HepG2 (cell line): ENCODE data around the gene NEK11. TPM values are rescaled to one million over a fixed set of nuclear protein-coding genes. Genes with fewer than 3 reads are reported as not detected.

ENCODE experiments used
- AHDC1 ChIP-seq: sonication (generic); formaldehyde crosslinking; IDR thresholded peaks from 2 replicates; pipeline ENCODE4 v1.5.1; 2020; ENCODE audit warnings: mild to moderate bottlenecking, missing genetic modification reagents, borderline replicate concordance
- ATM ChIP-seq: fragments of 450-650 bp; IDR thresholded peaks from 2 replicates; pipeline ENCODE4 v1.7.1; 2017; ENCODE audit warnings: mild to moderate bottlenecking, borderline replicate concordance
- GATA4 ChIP-seq: sonication (generic); IDR thresholded peaks from 2 replicates; pipeline ENCODE4 v1.6.1; 2016; ENCODE audit warnings: antibody characterized with exemption, low read depth, borderline replicate concordance
- GZF1 ChIP-seq: sonication (generic); formaldehyde crosslinking; IDR thresholded peaks from 2 replicates; pipeline ENCODE4 v1.5.1; 2020; ENCODE audit warnings: mild to moderate bottlenecking, missing genetic modification reagents
- HINFP ChIP-seq: sonication (generic); formaldehyde crosslinking; IDR thresholded peaks from 2 replicates; pipeline ENCODE4 v1.4.0; 2020; ENCODE audit warnings: low read depth, mild to moderate bottlenecking, missing genetic modification reagents
- HNF4A ChIP-seq: sonication (generic); formaldehyde crosslinking; IDR thresholded peaks from 2 replicates; pipeline ENCODE4 v1.4.0; 2020; ENCODE audit warnings: missing genetic modification reagents
- HNRNPUL1 ChIP-seq: fragments of 200-400 bp; formaldehyde crosslinking; IDR thresholded peaks from 2 replicates; pipeline ENCODE4 v1.6.1; 2017; ENCODE audit warnings: low read depth, mild to moderate bottlenecking, low read length, moderate library complexity
- IRF9 ChIP-seq: sonication (generic); formaldehyde crosslinking; IDR thresholded peaks from 2 replicates; pipeline ENCODE4 v1.8.0; 2022; ENCODE audit warnings: missing genetic modification reagents, mild to moderate bottlenecking, borderline replicate concordance
- IRX3 ChIP-seq: sonication (generic); formaldehyde crosslinking; IDR thresholded peaks from 2 replicates; pipeline ENCODE4 v1.8.1; 2023; ENCODE audit warnings: mild to moderate bottlenecking, low read depth, missing genetic modification reagents, borderline replicate concordance
- KDM5A ChIP-seq: fragments of 200-600 bp; sonication (generic); IDR thresholded peaks from 2 replicates; pipeline ENCODE4 v1.7.0; 2018; ENCODE audit warnings: antibody characterized with exemption, mild to moderate bottlenecking, low read length, borderline replicate concordance
- MAFG ChIP-seq: sonication (generic); formaldehyde crosslinking; IDR thresholded peaks from 2 replicates; pipeline ENCODE4 v1.5.1; 2020; ENCODE audit warnings: mild to moderate bottlenecking, missing genetic modification reagents
- MED1 ChIP-seq: sonication (generic); formaldehyde crosslinking; IDR thresholded peaks from 2 replicates; pipeline ENCODE4 v1.4.0; 2020; ENCODE audit warnings: missing genetic modification reagents
- MEF2D ChIP-seq: sonication (generic); formaldehyde crosslinking; IDR thresholded peaks from 2 replicates; pipeline ENCODE4 v1.5.1; 2020; ENCODE audit warnings: mild to moderate bottlenecking, missing genetic modification reagents
- MXD1 ChIP-seq: sonication (generic); formaldehyde crosslinking; IDR thresholded peaks from 2 replicates; pipeline ENCODE4 v1.4.0; 2020; ENCODE audit warnings: mild to moderate bottlenecking, missing genetic modification reagents
- PHF20 ChIP-seq: sonication (generic); formaldehyde crosslinking; IDR thresholded peaks from 2 replicates; pipeline ENCODE4 v1.5.0; 2020; ENCODE audit warnings: mild to moderate bottlenecking, missing genetic modification reagents
- RELA ChIP-seq: sonication (generic); formaldehyde crosslinking; IDR thresholded peaks from 2 replicates; pipeline ENCODE4 v1.4.0; 2020; ENCODE audit warnings: missing genetic modification reagents
- SSRP1 ChIP-seq: IDR thresholded peaks from 2 replicates; pipeline ENCODE4 v1.6.1; 2016; ENCODE audit warnings: control low read depth
- TCF7L2 ChIP-seq: IDR thresholded peaks from 2 replicates; pipeline ENCODE4 v1.6.1; 2011; ENCODE audit warnings: mild to moderate bottlenecking, low read depth, low read length, moderate library complexity
- ZFP62 ChIP-seq: sonication (generic); formaldehyde crosslinking; IDR thresholded peaks from 2 replicates; pipeline ENCODE4 v1.4.0; 2020; ENCODE audit warnings: missing genetic modification reagents
- ZNF20 ChIP-seq: sonication (generic); formaldehyde crosslinking; IDR thresholded peaks from 2 replicates; pipeline ENCODE4 v1.4.0; 2020; ENCODE audit warnings: mild to moderate bottlenecking, moderate library complexity, missing genetic modification reagents
- ZNF264 ChIP-seq: sonication (generic); formaldehyde crosslinking; IDR thresholded peaks from 2 replicates; pipeline ENCODE4 v1.4.0; 2020; ENCODE audit warnings: missing genetic modification reagents
- ZNF331 ChIP-seq: sonication (generic); formaldehyde crosslinking; IDR thresholded peaks from 2 replicates; pipeline ENCODE4 v1.4.0; 2020; ENCODE audit warnings: missing genetic modification reagents
- polyA plus RNA-seq, 8 experiments: library from polyadenylated mRNA; depleted of rRNA in 3 of 8; stranded (reverse) in 7 of 8; unstranded in 1 of 8; fragments of >200 nt; fragmentation: Illumina TruSeq in 4 of 8; extraction: Trizol in 4 of 8; gene quantifications; 2 replicates each; pipeline versions ENCODE4 v1.2.1 to v1.2.3, GENCODE V29; 2011 to 2016; ENCODE audit warnings: low read depth in 4 of 8, missing spikeins in 1 of 8, mixed read lengths in 1 of 8; ENCODE audit not compliant: insufficient read depth in 1 of 8
- total RNA-seq, 5 experiments: library from RNA; depleted of rRNA; stranded (reverse); fragments of >200 nt; fragmentation: Illumina TruSeq; extraction: Trizol; gene quantifications; 2 replicates each; pipeline ENCODE4 v1.2.3, GENCODE V29; 2016; ENCODE audit warnings: low read depth in 1 of 5

Gene NEK11
- total and polyA plus RNA-seq, 2 of the 13 experiments (the other 11 are each of a cell fraction or from before 2014, with no cell fraction given): 0.95 to 2.2 TPM

- TF ChIP-seq MXD1 (CRISPR knock-in tag): no peak; the same call in 1 of the 2 replicates
- TF ChIP-seq RELA (CRISPR knock-in tag): no peak
- TF ChIP-seq KDM5A: no peak
- no peak for TF ChIP-seq SSRP1 (CRISPR knock-in tag)
- 0 out of 2 replicates have a peak, but pooled peaks have one; percentile 23 for TF ChIP-seq ZNF331 (CRISPR knock-in tag)
- TF ChIP-seq ZFP62 (CRISPR knock-in tag): no peak
- no peak for TF ChIP-seq HNRNPUL1
- TF ChIP-seq HNF4A (CRISPR knock-in tag): 0 out of 2 replicates have a peak, but pooled peaks have one; percentile 3
- no peak for TF ChIP-seq ATM
- TF ChIP-seq IRX3 (CRISPR knock-in tag): no peak
- 0 out of 2 replicates have a peak, but pooled peaks have one; percentile 23 for TF ChIP-seq MEF2D (CRISPR knock-in tag)
- no peak for TF ChIP-seq TCF7L2
- TF ChIP-seq HINFP (CRISPR knock-in tag): 0 out of 2 replicates have a peak, but pooled peaks have one; percentile 55
- TF ChIP-seq AHDC1: no peak
- no peak for TF ChIP-seq GATA4
- peak; percentile 35; the same call in 1 of the 2 replicates for TF ChIP-seq ZNF264 (CRISPR knock-in tag)
- no peak for TF ChIP-seq GZF1 (CRISPR knock-in tag)
- no peak; the same call in 1 of the 2 replicates for TF ChIP-seq IRF9 (CRISPR knock-in tag)
- TF ChIP-seq MAFG (CRISPR knock-in tag): no peak
- TF ChIP-seq MED1: peak; percentile 38; the same call in 1 of the 2 replicates
- TF ChIP-seq ZNF20: no peak
- peak; percentile 87 for TF ChIP-seq PHF20 (CRISPR knock-in tag)
Measured at GRCh38 chr3:131026321-131027151, at the start of gene NEK11, which contains the start of gene ASTE1 (continued).
